ENCODE results near the gene ADAMTS2.

The ADAMTS2 gene

GRCh38 chr5:179253730-179254129 lies 91.5 kb downstream of the ADAMTS2 start:
- TF ChIP-seq, protein P1, sequence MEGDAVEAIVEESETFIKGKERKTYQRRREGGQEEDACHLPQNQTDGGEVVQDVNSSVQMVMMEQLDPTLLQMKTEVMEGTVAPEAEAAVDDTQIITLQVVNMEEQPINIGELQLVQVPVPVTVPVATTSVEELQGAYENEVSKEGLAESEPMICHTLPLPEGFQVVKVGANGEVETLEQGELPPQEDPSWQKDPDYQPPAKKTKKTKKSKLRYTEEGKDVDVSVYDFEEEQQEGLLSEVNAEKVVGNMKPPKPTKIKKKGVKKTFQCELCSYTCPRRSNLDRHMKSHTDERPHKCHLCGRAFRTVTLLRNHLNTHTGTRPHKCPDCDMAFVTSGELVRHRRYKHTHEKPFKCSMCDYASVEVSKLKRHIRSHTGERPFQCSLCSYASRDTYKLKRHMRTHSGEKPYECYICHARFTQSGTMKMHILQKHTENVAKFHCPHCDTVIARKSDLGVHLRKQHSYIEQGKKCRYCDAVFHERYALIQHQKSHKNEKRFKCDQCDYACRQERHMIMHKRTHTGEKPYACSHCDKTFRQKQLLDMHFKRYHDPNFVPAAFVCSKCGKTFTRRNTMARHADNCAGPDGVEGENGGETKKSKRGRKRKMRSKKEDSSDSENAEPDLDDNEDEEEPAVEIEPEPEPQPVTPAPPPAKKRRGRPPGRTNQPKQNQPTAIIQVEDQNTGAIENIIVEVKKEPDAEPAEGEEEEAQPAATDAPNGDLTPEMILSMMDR (IDR thresholded peaks at IDR 0.05; ENCODE audit: low read depth, low read length): no peak
- no peak for DNase-seq (ENCODE audit: extremely low read depth, low read depth)

DNA sequence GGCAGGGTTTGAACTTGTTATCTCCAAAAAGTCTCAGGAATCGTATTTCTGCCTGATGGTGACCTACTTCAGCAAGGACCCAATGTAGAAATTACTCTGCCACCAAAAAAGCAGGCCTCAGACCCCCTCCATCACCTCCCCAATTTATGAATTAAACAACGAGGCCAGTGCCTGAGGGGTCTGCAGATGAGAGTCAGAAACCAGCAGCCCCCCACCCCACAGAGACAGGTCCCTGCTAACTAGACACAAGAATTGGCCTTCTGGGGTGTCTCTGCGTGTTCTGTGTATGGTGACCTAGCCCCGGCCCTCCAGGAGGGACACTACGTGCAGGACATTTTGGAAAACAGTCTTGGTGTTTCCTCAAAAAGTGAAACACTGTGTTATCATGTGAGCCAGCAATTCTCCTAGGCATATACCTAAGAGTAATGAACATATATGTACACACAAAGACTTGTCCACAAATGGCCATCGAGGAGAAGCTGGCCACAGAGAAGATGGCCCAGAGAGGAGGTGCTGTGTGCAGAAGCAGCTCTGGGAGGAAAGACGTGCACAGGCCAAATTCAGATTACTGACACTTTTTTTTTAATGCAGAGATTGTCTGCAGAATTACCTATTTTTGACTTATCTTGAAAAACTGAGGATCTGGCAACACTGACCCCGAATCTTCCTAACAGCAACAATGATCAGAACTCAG lies 93.8 kb downstream of the ADAMTS2 start:
- DNase-seq (ENCODE audit: extremely low read depth, low read depth): no peak
- TF ChIP-seq, protein P1 (IDR thresholded peaks at IDR 0.05; ENCODE audit: low read depth, low read length): no peak

DNA sequence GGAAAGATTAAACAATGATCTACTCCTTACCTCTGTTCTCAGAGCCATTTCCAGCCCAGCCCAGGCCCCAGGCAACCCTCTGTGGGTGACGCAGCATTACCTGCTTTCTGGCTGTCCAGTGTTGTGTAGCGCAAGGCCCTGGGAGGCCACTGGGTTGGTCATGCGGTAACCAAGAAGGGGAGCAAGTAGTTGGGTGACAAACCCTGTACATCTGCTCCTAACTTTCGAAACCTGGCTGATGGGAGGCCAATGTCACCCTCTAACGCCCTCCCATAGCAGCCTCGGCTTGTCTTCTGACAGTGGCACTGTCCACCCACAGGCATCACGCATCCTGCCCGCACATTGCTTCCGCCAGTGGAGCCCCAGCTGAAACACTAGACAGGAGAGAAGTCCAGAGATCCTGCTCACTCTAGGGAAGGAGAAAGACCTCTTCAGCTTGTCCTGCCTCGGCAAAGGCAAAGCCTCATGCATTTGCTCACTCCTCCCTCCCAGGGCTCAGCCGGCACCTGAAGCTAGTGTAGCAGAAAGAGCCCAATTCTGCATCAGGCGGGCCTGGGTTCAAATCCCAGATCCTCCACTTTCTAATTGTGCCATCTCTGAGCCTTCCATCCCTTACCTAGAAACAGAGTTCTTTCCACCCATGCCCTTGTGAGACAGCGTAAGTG lies 94.6 kb downstream of the ADAMTS2 start:
- TF ChIP-seq, protein P1 (IDR thresholded peaks at IDR 0.05; ENCODE audit: low read depth, low read length): no peak
- DNase-seq (ENCODE audit: extremely low read depth, low read depth): no peak

DNA sequence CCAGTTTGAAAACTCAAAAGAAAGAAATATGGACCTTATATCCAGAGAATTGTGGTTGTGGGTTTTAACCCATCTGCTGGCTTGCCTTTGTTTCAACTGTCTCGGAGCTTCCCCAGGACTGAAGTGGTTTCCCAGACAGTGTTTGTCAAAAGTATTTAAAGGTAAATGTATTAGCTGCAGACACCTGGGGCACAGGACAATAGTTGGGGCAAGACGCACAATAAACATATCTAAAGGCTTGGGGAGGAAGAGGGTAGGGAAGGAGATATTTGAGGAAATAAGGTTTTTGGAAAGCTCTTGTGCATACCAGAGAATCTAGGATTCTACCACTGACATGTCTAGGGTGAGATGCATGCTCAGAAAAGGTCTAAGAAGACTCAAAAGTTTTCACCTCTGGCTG lies 99.0 kb downstream of the ADAMTS2 start:
- DNase-seq (ENCODE audit: extremely low read depth, low read depth): no peak

GRCh38 chr5:179245031-179245430 lies 100.2 kb downstream of the ADAMTS2 start:
- TF ChIP-seq, protein P1 (IDR thresholded peaks at IDR 0.05; ENCODE audit: low read depth, low read length): no peak
- no peak for DNase-seq (ENCODE audit: extremely low read depth, low read depth)

More for the DNA sequence above, 99.0 kb downstream of the ADAMTS2 start:
- TF ChIP-seq, protein P1 (IDR thresholded peaks at IDR 0.05; ENCODE audit: low read depth, low read length): no peak

- DNase-seq (ENCODE audit: extremely low read depth, low read depth): no peak
Observed at GRCh38 chr5:179244044-179244443, 101.2 kb downstream of the ADAMTS2 start.

DNA sequence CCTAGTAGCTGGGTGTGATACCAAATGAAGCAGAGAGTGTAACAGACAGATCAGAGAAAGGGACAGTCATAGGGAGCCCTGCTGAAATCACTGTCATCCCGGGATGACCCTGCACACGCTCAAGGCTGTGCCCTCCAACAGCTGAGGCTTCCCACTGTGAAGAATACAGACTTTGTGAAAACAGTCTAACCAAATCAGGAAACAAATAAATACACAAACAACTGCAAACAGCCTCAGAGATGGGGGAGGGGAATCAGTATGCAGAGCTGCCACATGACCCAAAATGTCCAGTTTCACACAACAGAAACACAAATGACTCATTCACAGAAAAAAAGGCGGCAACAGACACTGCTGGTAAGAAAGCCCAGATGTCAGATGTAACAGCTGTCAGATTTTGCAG lies 101.9 kb downstream of the ADAMTS2 start:
- TF ChIP-seq, protein P1 (IDR thresholded peaks at IDR 0.05; ENCODE audit: low read depth, low read length): no peak
- no peak for DNase-seq (ENCODE audit: extremely low read depth, low read depth)

More at GRCh38 chr5:179244044-179244443, 101.2 kb downstream of the ADAMTS2 start:
- TF ChIP-seq, protein P1 (IDR thresholded peaks at IDR 0.05; ENCODE audit: low read depth, low read length): no peak
